ENCODE results near the gene HDAC10. TPM values are rescaled to one million over a fixed set of nuclear protein-coding genes. Genes with fewer than 3 reads are reported as not detected.

HDAC10 gene
- total RNA-seq, 1 experiment from 2014 or later = 15.4 TPM

- Histone ChIP-seq H3K9me3 (replicated peaks) (no peaks in the 10 kb centered on the region), H3K36me3 (peaks cover 88% of the 10 kb centered on the region), H3K27me3 (replicated peaks) (no peaks in the 10 kb centered on the region), H3K4me3 (no peak overlapping the region), H3K27ac (no peak overlapping the region), H3K4me1 (replicated peaks) (no peaks in the 10 kb centered on the region)
- no peak for DNase-seq (ENCODE audit: low read depth in 1 of 2, low spot score in 2 of 2)
Measured at GRCh38 chr22:50220603-50221409, 30.3 kb downstream of the HDAC10 start.

GRCh38 chr22:50219800-50220602 is 31.1 kb downstream of the HDAC10 start:
- no peak overlapping the region for H3K27ac ChIP-seq
- no peaks in the 10 kb centered on the region for H3K4me1 ChIP-seq (replicated peaks)
- H3K9me3 ChIP-seq (replicated peaks) = no peaks in the 10 kb centered on the region
- H3K27me3 ChIP-seq (replicated peaks) = no peaks in the 10 kb centered on the region
- peaks cover 87% of the 10 kb centered on the region for H3K36me3 ChIP-seq
- H3K4me3 ChIP-seq = no peak overlapping the region
- DNase-seq (ENCODE audit: low read depth in 1 of 2, low spot score in 2 of 2) = no peak

GRCh38 chr22:50218996-50219727 is 31.9 kb downstream of the HDAC10 start:
- peaks cover 91% of the 10 kb centered on the region for H3K36me3 ChIP-seq
- no peak for DNase-seq (ENCODE audit: low read depth in 1 of 2, low spot score in 2 of 2)

GRCh38 chr22:50218153-50218995 is 32.7 kb downstream of the HDAC10 start:
- H3K27me3 ChIP-seq (replicated peaks) = no peaks in the 10 kb centered on the region
- no peaks in the 10 kb centered on the region for H3K9me3 ChIP-seq (replicated peaks)
- peaks cover 95% of the 10 kb centered on the region for H3K36me3 ChIP-seq
- no peaks in the 10 kb centered on the region for H3K4me1 ChIP-seq (replicated peaks)
- H3K27ac ChIP-seq = no peak overlapping the region
- H3K4me3 ChIP-seq = no peak overlapping the region
- DNase-seq (ENCODE audit: low read depth in 1 of 2, low spot score in 2 of 2) = no peak

More at GRCh38 chr22:50218996-50219727, 31.9 kb downstream of the HDAC10 start:
- no peaks in the 10 kb centered on the region for H3K4me1 ChIP-seq (replicated peaks)
- no peaks in the 10 kb centered on the region for H3K9me3 ChIP-seq (replicated peaks)
- H3K4me3 ChIP-seq = no peak overlapping the region
- H3K27ac ChIP-seq = no peak overlapping the region
- no peaks in the 10 kb centered on the region for H3K27me3 ChIP-seq (replicated peaks)

- H3K36me3 ChIP-seq = peaks cover 94% of the 10 kb centered on the region
- no peaks in the 10 kb centered on the region for H3K9me3 ChIP-seq (replicated peaks)
- H3K4me1 ChIP-seq (replicated peaks) = no peaks in the 10 kb centered on the region
- DNase-seq (ENCODE audit: low read depth in 1 of 2, low spot score in 2 of 2) = no peak
- H3K4me3 ChIP-seq = no peak overlapping the region
- H3K27me3 ChIP-seq (replicated peaks) = no peaks in the 10 kb centered on the region
- no peak overlapping the region for H3K27ac ChIP-seq
Measured at GRCh38 chr22:50217543-50218152, 33.4 kb downstream of the HDAC10 start.

- Histone ChIP-seq H3K4me1 (replicated peaks) (no peaks in the 10 kb centered on the region), H3K27ac (no peak overlapping the region), H3K27me3 (replicated peaks) (no peaks in the 10 kb centered on the region), H3K9me3 (replicated peaks) (no peaks in the 10 kb centered on the region), H3K4me3 (no peak overlapping the region), H3K36me3 (peaks cover 87% of the 10 kb centered on the region)
- DNase-seq (ENCODE audit: low read depth in 1 of 2, low spot score in 2 of 2) = no peak
Measured at GRCh38 chr22:50216684-50217520, 34.2 kb downstream of the HDAC10 start.

GRCh38 chr22:50216055-50216683 is 34.9 kb downstream of the HDAC10 start:
- H3K4me3 ChIP-seq = no peak overlapping the region
- DNase-seq (ENCODE audit: low read depth in 1 of 2, low spot score in 2 of 2) = no peak
- H3K36me3 ChIP-seq = peaks cover 86% of the 10 kb centered on the region
- no peaks in the 10 kb centered on the region for H3K4me1 ChIP-seq (replicated peaks)
- no peaks in the 10 kb centered on the region for H3K27me3 ChIP-seq (replicated peaks)
- H3K27ac ChIP-seq = no peak overlapping the region
- no peaks in the 10 kb centered on the region for H3K9me3 ChIP-seq (replicated peaks)

- Histone ChIP-seq H3K4me1 (replicated peaks) (no peaks in the 10 kb centered on the region), H3K27me3 (replicated peaks) (no peaks in the 10 kb centered on the region), H3K36me3 (peaks cover 90% of the 10 kb centered on the region), H3K9me3 (replicated peaks) (no peaks in the 10 kb centered on the region), H3K4me3 (no peak overlapping the region), H3K27ac (no peak overlapping the region)
- no peak for DNase-seq (ENCODE audit: low read depth in 1 of 2, low spot score in 2 of 2)
Measured at GRCh38 chr22:50215297-50216054, 35.6 kb downstream of the HDAC10 start.

GRCh38 chr22:50213263-50213662 is 37.8 kb downstream of the HDAC10 start:
- Histone ChIP-seq H3K27me3 (replicated peaks) (no peaks in the 10 kb centered on the region), H3K4me1 (replicated peaks) (no peaks in the 10 kb centered on the region; the same call in 1 of the 2 replicates), H3K9me3 (replicated peaks) (no peaks in the 10 kb centered on the region), H3K4me3 (no peak overlapping the region), H3K36me3 (peaks cover 87% of the 10 kb centered on the region), H3K27ac (no peak overlapping the region)
- DNase-seq (ENCODE audit: low read depth in 1 of 2, low spot score in 2 of 2) = no peak

GRCh38 chr22:50211147-50211546 is 39.9 kb downstream of the HDAC10 start:
- Histone ChIP-seq H3K36me3 (peaks cover 84% of the 10 kb centered on the region), H3K9me3 (replicated peaks) (no peaks in the 10 kb centered on the region), H3K27me3 (replicated peaks) (no peaks in the 10 kb centered on the region), H3K27ac (no peak overlapping the region), H3K4me1 (replicated peaks) (no peaks in the 10 kb centered on the region; the same call in 1 of the 2 replicates), H3K4me3 (no peak overlapping the region)
- no peak for DNase-seq (ENCODE audit: low read depth in 1 of 2, low spot score in 2 of 2)

- Histone ChIP-seq H3K27ac (no peak overlapping the region), H3K36me3 (peaks cover 82% of the 10 kb centered on the region), H3K4me3 (no peak overlapping the region), H3K4me1 (replicated peaks) (no peaks in the 10 kb centered on the region; the same call in 1 of the 2 replicates), H3K9me3 (replicated peaks) (no peaks in the 10 kb centered on the region), H3K27me3 (replicated peaks) (no peaks in the 10 kb centered on the region)
- no peak for DNase-seq (ENCODE audit: low read depth in 1 of 2, low spot score in 2 of 2)
Measured at GRCh38 chr22:50210378-50211139, 40.5 kb downstream of the HDAC10 start.

Measured in SJSA1 (cell line).